Sigmoid colon (tissue), 7 donors: Measurements from ENCODE around the gene ZNF865. TPM values are rescaled to one million over a fixed set of nuclear protein-coding genes. Genes with fewer than 3 reads are reported as not detected.
"Not testable (repeated sequence)": the region's sequence is repeated elsewhere in the genome, so short reads cannot be mapped to it uniquely, and the experiment has no call there.

Source experiments
- DNase-seq: peaks from one replicate; pipeline ENCODE4 v3.0.0-alpha.2; 2019
- H3K27ac ChIP-seq, 4 donors: fragments of 200-600 bp; sonication (generic); one replicate each; pipeline ENCODE4 v1.5.1; 2016 to 2019; ENCODE audit warnings: mild to moderate bottlenecking in 1 of 4
- H3K27me3 ChIP-seq, 3 donors: fragments of 200-600 bp; sonication (generic); one replicate each; pipeline ENCODE4 v1.5.1; 2019; ENCODE audit warnings: mild to moderate bottlenecking in 1 of 3
- H3K36me3 ChIP-seq, 4 donors: fragments of 200-600 bp; sonication (generic); one replicate each; pipeline ENCODE4 v1.5.1; 2016 to 2019
- H3K4me1 ChIP-seq, 4 donors: fragments of 200-600 bp; sonication (generic); one replicate each; pipeline ENCODE4 v1.5.1; 2017 to 2019
- H3K4me3 ChIP-seq, 4 donors: fragments of 200-600 bp; sonication (generic); one replicate each; pipeline ENCODE4 v1.5.1; 2017 to 2019; ENCODE audit warnings: mild to moderate bottlenecking in 2 of 4, moderate library complexity in 1 of 4
- H3K9me3 ChIP-seq, 4 donors: fragments of 200-600 bp in 3 of 4; sonication (generic) in 3 of 4; one replicate each; pipeline versions ENCODE4 v1.5.1 to v1.6.1; 2013 to 2019
- EP300 ChIP-seq, 4 donors: sonication (generic); formaldehyde crosslinking; IDR thresholded peaks; one replicate each; pipeline ENCODE4 v1.6.1; 2017; ENCODE audit warnings: antibody characterized with exemption in 4 of 4
- POLR2A ChIP-seq, 2 donors: fragments of 450-650 bp; IDR thresholded peaks; one replicate each; pipeline ENCODE4 v1.6.1; 2016; ENCODE audit warnings: antibody characterized with exemption in 2 of 2, mild to moderate bottlenecking in 2 of 2, moderate library complexity in 2 of 2
- POLR2AphosphoS5 ChIP-seq, 4 donors: sonication (generic); formaldehyde crosslinking; IDR thresholded peaks; one replicate each; pipeline ENCODE4 v1.6.1; 2017; ENCODE audit warnings: antibody characterized with exemption in 4 of 4
- WGBS, 2 donors: extraction: QIAGEN DNeasy Blood & Tissue Kit; methylation state at CpG; one replicate each; pipeline ENCODE4 v1.1.7; 2013; 5-methylcytosine and 5-hydroxymethylcytosine counted together
- intact Hi-C: fragments of 100-400 bp; cut with DNase I; formaldehyde crosslinking; loops from one replicate; pipeline ENCODE4 v1.15.1; 2023
- polyA plus RNA-seq, 3 donors: library from polyadenylated mRNA; stranded (reverse); fragments of 200-250 nt; gene quantifications; one replicate each; pipeline ENCODE4 v1.2.3, GENCODE V29; 2013
- total RNA-seq, 4 donors: library from RNA; depleted of rRNA; stranded (reverse); fragments of >200 nt; gene quantifications; one replicate each; pipeline ENCODE4 v1.1.0, GENCODE V29; 2016
- TF ChIP-seq, protein P1 (sequence below), 4 experiments: fragments of 450-650 bp in 3 of 4; fragments of 200-600 bp in 1 of 4; IDR thresholded peaks; one replicate each; pipeline ENCODE4 v1.5.1; 2016 to 2019; ENCODE audit warnings: antibody characterized with exemption in 4 of 4, mild to moderate bottlenecking in 3 of 4, moderate library complexity in 2 of 4
- donor health status: healthy with polysubstance abuse.
- donor health status: Bipolar disorder and iron deficiency.
- donor health status: healthy.

ZNF865 gene
- total and polyA plus RNA-seq, 7 donors, result 2.3 to 9.3 (median 3.0) TPM

DNA sequence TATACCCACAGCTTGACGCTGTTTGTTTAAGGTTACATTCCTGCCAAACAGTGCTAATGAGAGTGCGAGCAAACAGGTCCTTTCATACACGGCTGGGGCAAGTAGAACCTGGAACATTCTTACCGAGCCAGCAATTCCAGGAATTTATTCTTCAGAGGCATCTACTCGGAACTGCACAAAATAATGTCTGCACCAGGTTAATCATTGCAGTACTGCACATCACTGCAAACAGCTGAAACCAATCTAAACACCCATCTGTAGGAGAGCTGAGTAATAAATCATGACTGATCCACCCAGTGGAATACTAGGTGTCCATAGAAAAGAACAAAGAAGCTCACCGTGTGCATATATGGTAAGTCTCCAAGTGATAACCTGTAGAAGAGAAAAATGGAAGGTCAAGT is 23.6 kb upstream of the ZNF865 start:
- no peaks in the 10 kb centered on the region for H3K9me3 ChIP-seq

DNA sequence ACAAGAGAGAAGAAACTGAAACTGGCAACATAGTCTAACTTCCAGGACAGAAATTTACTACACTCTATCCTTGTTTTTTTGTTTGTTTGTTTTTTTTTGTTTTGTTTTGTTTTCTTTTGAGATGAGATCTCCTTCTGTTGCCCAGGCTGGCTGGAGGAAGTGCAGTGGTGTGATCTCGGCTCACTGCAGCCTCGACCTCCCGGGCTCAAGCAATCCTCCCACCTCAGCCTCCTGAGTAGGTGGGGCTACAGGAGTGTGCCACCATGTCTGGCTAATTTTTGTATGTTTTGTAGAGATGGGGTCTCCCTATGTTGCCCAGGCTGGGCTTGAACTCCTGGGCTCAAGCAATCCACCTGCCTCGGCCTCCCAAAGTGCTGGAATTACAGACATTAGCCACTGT is 23.2 kb upstream of the ZNF865 start:
- H3K9me3 ChIP-seq, intact Hi-C loops, H3K4me3 ChIP-seq, DNase-seq, H3K27me3 ChIP-seq: not testable (repeated sequence)
- H3K4me1 ChIP-seq, result peaks cover 0 to 47% (median 38%) of the 10 kb centered on the region in 4 donors
- H3K36me3 ChIP-seq, result peaks cover 0 to 20% (median 16%) of the 10 kb centered on the region in 4 donors
- WGBS, 2 donors, result 62 to 73% methylated on average over 4 of the region's 4 CpGs
- peak overlapping the region in 1 of 4 donors; percentile 12 for H3K27ac ChIP-seq

More for the DNA sequence above, 23.6 kb upstream of the ZNF865 start:
- TF ChIP-seq POLR2A (IDR thresholded peaks at IDR 0.05), result no peak
- no peak for TF ChIP-seq EP300 (IDR thresholded peaks at IDR 0.05)
- TF ChIP-seq POLR2AphosphoS5 (IDR thresholded peaks at IDR 0.05), result no peak
- TF ChIP-seq, protein P1, sequence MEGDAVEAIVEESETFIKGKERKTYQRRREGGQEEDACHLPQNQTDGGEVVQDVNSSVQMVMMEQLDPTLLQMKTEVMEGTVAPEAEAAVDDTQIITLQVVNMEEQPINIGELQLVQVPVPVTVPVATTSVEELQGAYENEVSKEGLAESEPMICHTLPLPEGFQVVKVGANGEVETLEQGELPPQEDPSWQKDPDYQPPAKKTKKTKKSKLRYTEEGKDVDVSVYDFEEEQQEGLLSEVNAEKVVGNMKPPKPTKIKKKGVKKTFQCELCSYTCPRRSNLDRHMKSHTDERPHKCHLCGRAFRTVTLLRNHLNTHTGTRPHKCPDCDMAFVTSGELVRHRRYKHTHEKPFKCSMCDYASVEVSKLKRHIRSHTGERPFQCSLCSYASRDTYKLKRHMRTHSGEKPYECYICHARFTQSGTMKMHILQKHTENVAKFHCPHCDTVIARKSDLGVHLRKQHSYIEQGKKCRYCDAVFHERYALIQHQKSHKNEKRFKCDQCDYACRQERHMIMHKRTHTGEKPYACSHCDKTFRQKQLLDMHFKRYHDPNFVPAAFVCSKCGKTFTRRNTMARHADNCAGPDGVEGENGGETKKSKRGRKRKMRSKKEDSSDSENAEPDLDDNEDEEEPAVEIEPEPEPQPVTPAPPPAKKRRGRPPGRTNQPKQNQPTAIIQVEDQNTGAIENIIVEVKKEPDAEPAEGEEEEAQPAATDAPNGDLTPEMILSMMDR (IDR thresholded peaks at IDR 0.05), result no peak
- DNase-seq, result no peak
- intact Hi-C loops, result loop anchor here (1.0 to 2.0 kb wide), 2 partner anchors 53 to 65 kb away; no protein-coding TSS in a partner anchor
- H3K4me1 ChIP-seq, result peaks cover 0 to 42% (median 34%) of the 10 kb centered on the region in 4 donors
- 8 to 42% methylated on average over 6 of the region's 6 CpGs for WGBS, 2 donors
- H3K36me3 ChIP-seq, result peaks cover 0 to 23% (median 19%) of the 10 kb centered on the region in 4 donors
- peak overlapping the region in 1 of 4 donors; percentile 91 for H3K27ac ChIP-seq
- no peaks in the 10 kb centered on the region for H3K27me3 ChIP-seq
- no peak overlapping the region for H3K4me3 ChIP-seq

DNA sequence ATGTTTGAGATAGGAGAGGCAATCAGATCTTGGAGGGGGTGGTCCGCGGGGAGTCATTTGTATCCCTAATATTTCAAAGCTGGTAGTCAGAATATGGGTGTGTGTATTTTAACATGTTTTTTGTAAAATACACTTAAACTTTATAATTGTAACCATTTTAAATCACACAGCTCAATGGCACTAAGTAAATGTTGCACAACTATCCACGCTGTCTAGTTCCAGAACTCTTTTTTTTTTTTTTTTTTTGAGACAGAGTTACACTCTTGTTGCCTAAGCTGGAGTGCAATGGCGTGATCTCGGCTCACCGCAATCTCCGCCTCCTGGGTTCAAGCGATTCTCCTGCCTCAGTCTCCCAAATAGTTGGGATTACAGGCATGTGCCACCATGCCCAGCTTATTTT is 21.6 kb upstream of the ZNF865 start:
- H3K4me3 ChIP-seq, H3K27me3 ChIP-seq, H3K27ac ChIP-seq, DNase-seq, H3K9me3 ChIP-seq, H3K36me3 ChIP-seq, intact Hi-C loops: not testable (repeated sequence)
- peaks cover 0 to 53% (median 45%) of the 10 kb centered on the region in 4 donors for H3K4me1 ChIP-seq
- 87 to 90% methylated on average over 8 of the region's 8 CpGs for WGBS, 2 donors

DNA sequence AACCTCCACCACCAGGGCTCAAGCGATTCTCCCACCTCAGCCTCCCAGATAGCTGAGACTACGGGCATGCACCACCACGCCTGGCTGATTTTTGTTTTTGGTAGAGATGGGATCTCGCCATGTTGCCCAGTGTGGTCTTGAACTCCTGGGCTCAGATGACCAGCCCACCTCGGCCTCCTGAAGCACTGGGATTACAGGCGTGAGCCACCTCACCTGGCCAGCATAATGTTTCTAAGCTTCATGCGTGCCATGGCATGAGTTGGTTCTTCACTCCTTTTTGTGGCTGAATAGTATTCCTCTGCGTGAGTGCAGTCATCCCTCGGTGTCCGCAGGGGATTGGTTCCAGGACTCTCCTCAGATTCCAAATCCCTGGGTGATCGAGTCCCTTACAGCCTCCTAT is 20.6 kb upstream of the ZNF865 start:
- TF ChIP-seq, protein P1 (IDR thresholded peaks at IDR 0.05), result no peak
- no peak for TF ChIP-seq POLR2AphosphoS5 (IDR thresholded peaks at IDR 0.05)
- no peak for TF ChIP-seq EP300 (IDR thresholded peaks at IDR 0.05)
- no peak for TF ChIP-seq POLR2A (IDR thresholded peaks at IDR 0.05)
- intact Hi-C loops, result no loop called here
- no peaks in the 10 kb centered on the region for H3K27me3 ChIP-seq

DNA sequence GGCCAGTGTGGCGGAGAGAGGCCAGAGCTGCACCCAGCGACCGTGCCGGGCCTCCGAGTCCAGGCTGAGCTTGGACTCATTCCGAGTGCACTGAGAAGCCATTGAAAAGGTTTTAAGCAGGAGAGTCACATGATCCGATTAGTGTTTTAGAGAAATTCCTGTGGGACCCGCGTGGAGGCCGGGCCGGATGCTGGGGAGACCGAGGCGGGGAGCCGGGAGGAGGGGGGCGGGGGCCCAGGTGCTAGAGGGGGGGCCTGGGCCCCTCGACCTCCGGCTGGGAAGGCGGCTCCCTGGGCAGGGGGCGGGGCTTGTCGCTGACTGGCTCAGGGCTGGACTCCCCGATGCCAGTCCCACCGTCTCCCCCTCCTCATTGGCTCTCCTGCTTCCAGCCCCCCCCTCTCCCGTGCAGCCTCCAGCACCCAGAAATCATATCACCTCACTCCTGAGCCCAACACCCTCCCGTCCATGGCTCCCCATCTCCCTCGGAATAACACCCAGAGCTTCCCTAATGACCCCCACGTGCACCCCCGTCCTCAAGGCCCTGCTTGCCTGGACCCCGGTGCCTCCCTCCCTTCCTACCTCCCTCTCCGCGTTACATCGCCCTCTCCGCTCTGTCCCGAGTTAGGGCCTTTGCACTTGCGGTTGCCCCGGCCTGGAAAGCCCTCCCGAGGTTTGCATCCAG is 19.6 kb upstream of the ZNF865 start:
- peak; percentile 89 for DNase-seq
- Histone ChIP-seq H3K4me3 (peak overlapping the region; percentile 13 to 42 (median 34)), H3K36me3 (no peaks in the 10 kb centered on the region), H3K9me3 (no peaks in the 10 kb centered on the region), H3K27me3 (no peaks in the 10 kb centered on the region), H3K27ac (peak overlapping the region; percentile 54 to 66 (median 61)), H3K4me1 (peaks cover 0 to 44% (median 39%) of the 10 kb centered on the region in 4 donors)
- TF ChIP-seq POLR2A (IDR thresholded peaks at IDR 0.05), result no peak
- TF ChIP-seq, protein P1 (IDR thresholded peaks at IDR 0.05), result no peak
- TF ChIP-seq EP300 (IDR thresholded peaks at IDR 0.05), result no peak
- TF ChIP-seq POLR2AphosphoS5 (IDR thresholded peaks at IDR 0.05), result no peak
- WGBS, 2 donors, result 2 to 3% methylated on average over 35 to 36 of the region's 36 CpGs
- intact Hi-C loops, result no loop called here

More for the DNA sequence above, 20.6 kb upstream of the ZNF865 start:
- WGBS, 2 donors, result 93 to 94% methylated on average over 11 of the region's 11 CpGs
- Histone ChIP-seq H3K4me1 (peaks cover 0 to 46% (median 42%) of the 10 kb centered on the region in 4 donors), H3K36me3 (no peaks in the 10 kb centered on the region), H3K27ac (no peak overlapping the region), H3K9me3 (no peaks in the 10 kb centered on the region), H3K4me3 (no peak overlapping the region)
- DNase-seq, result no peak
